Endodermal cell (in vitro differentiated cells): Measurements from ENCODE around the gene COX15. TPM values are rescaled to one million over a fixed set of nuclear protein-coding genes. Genes with fewer than 3 reads are reported as not detected.

Experiments used
- DNase-seq: peaks from one replicate; pipeline ENCODE4 v3.0.0-alpha.2; 2017
- H3K27ac ChIP-seq: 2 replicates; pipeline ENCODE4 v1.5.1; 2013; ENCODE audit warnings: mild to moderate bottlenecking, low read depth, low read length, moderate library complexity
- H3K27me3 ChIP-seq: 2 replicates; pipeline ENCODE4 v1.6.1; 2013; ENCODE audit warnings: mild to moderate bottlenecking, low read length, moderate library complexity; ENCODE audit not compliant: insufficient read depth, control insufficient read depth, poor library complexity, severe bottlenecking
- H3K36me3 ChIP-seq: 2 replicates; pipeline ENCODE4 v1.7.0; 2013; ENCODE audit warnings: mild to moderate bottlenecking, low read length, moderate library complexity; ENCODE audit not compliant: control insufficient read depth, insufficient read depth
- H3K4me1 ChIP-seq: one replicate; pipeline ENCODE4 v1.7.0; 2013; ENCODE audit warnings: low read length; ENCODE audit not compliant: control insufficient read depth, insufficient read depth
- H3K4me3 ChIP-seq: 2 replicates; pipeline ENCODE4 v1.5.1; 2013; ENCODE audit warnings: mild to moderate bottlenecking, low read length, moderate library complexity
- H3K9ac ChIP-seq: 2 replicates; pipeline ENCODE4 v1.6.1; 2013; ENCODE audit warnings: mild to moderate bottlenecking, low read length, moderate library complexity; ENCODE audit not compliant: poor library complexity, severe bottlenecking; ENCODE audit errors: extremely low read depth
- H3K9me3 ChIP-seq: 2 replicates; pipeline ENCODE4 v1.6.1; 2013; ENCODE audit warnings: mild to moderate bottlenecking, low read length, moderate library complexity; ENCODE audit not compliant: control insufficient read depth
- H3K27ac Mint-ChIP-seq: 2 replicates; pipeline ENCODE4 v1.8.0; 2020; ENCODE audit warnings: mixed read lengths
- H3K27me3 Mint-ChIP-seq: 2 replicates; pipeline ENCODE4 v1.8.0; 2021; ENCODE audit warnings: mild to moderate bottlenecking, mixed read lengths; ENCODE audit not compliant: insufficient read depth
- H3K36me3 Mint-ChIP-seq: 2 replicates; pipeline ENCODE4 v1.8.0; 2020; ENCODE audit warnings: low read depth, mixed read lengths
- H3K4me1 Mint-ChIP-seq: 2 replicates; pipeline ENCODE4 v1.8.0; 2020; ENCODE audit warnings: mixed read lengths
- H3K4me3 Mint-ChIP-seq: 2 replicates; pipeline ENCODE4 v1.8.0; 2020; ENCODE audit warnings: mild to moderate bottlenecking, moderate library complexity, mixed read lengths
- H3K9me3 Mint-ChIP-seq: 2 replicates; pipeline ENCODE4 v1.8.0; 2020; ENCODE audit warnings: mild to moderate bottlenecking, mixed read lengths
- WGBS, 2 experiments: methylation state at CpG; one replicate each; pipeline versions ENCODE4 v1.1.5 to v1.1.7; 2013; ENCODE audit warnings: missing lambda C conversion rate in 2 of 2, mixed read lengths in 1 of 2; ENCODE audit not compliant: insufficient coverage in 1 of 2, insufficient read length in 1 of 2; 5-methylcytosine and 5-hydroxymethylcytosine counted together
- total RNA-seq, 2 donors: library from RNA; stranded (reverse); fragmentation: NEBNext Ultra II Directional in 1 of 2; extraction: Animal tissue kit (Norgen Biotek cat#: 25700) in 1 of 2; gene quantifications; 2 replicates in 1 of 2; 3 replicates in 1 of 2; pipeline ENCODE4 v1.2.1, GENCODE V29; 2021
- TF ChIP-seq, protein P1 (sequence below): fragments of 200-600 bp; sonication (generic); conservative IDR thresholded peaks from 2 replicates; pipeline ENCODE4 v1.5.0; 2021; ENCODE audit warnings: antibody characterized with exemption, mild to moderate bottlenecking

Gene COX15
- total RNA-seq, 2 donors from 2014 or later: 39.0 to 42.6 TPM

DNA sequence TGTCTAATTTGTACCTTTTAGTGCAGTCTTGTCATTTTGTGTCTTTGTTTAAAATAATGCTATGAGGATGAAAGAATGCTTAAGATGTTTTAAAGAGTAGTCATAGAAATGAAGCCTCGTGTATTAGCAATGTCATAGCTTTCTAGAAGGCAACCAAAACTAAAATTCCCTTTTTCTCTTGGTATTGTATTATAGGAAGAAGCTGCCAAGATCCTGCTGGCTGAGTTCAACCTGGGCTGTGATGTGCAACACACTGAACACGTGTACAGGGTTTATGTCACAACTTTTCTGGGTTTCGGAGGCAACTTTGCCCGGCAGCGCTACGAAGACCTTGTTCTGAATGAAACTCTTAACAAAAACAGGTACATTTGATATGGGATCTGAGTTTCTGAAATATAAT, 36.2 kb downstream of the COX15 start:
- no peak overlapping the region for H3K27ac Mint-ChIP-seq
- H3K9me3 Mint-ChIP-seq: no peaks in the 10 kb centered on the region
- Histone ChIP-seq H3K9me3 (no peaks in the 10 kb centered on the region), H3K4me1 (no peaks in the 10 kb centered on the region), H3K27ac (no peak overlapping the region), H3K36me3 (peaks cover 85% of the 10 kb centered on the region), H3K4me3 (no peak overlapping the region), H3K27me3 (no peaks in the 10 kb centered on the region), H3K9ac (no peak overlapping the region)
- no peaks in the 10 kb centered on the region for H3K27me3 Mint-ChIP-seq
- no peak overlapping the region for H3K4me3 Mint-ChIP-seq
- no peaks in the 10 kb centered on the region for H3K4me1 Mint-ChIP-seq
- H3K36me3 Mint-ChIP-seq: peaks cover 75% of the 10 kb centered on the region
- no peak for DNase-seq
- 94 to 97% methylated on average over 4 to 6 of the region's 6 CpGs for WGBS, 2 experiments
- TF ChIP-seq, protein P1, sequence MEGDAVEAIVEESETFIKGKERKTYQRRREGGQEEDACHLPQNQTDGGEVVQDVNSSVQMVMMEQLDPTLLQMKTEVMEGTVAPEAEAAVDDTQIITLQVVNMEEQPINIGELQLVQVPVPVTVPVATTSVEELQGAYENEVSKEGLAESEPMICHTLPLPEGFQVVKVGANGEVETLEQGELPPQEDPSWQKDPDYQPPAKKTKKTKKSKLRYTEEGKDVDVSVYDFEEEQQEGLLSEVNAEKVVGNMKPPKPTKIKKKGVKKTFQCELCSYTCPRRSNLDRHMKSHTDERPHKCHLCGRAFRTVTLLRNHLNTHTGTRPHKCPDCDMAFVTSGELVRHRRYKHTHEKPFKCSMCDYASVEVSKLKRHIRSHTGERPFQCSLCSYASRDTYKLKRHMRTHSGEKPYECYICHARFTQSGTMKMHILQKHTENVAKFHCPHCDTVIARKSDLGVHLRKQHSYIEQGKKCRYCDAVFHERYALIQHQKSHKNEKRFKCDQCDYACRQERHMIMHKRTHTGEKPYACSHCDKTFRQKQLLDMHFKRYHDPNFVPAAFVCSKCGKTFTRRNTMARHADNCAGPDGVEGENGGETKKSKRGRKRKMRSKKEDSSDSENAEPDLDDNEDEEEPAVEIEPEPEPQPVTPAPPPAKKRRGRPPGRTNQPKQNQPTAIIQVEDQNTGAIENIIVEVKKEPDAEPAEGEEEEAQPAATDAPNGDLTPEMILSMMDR: no peak

DNA sequence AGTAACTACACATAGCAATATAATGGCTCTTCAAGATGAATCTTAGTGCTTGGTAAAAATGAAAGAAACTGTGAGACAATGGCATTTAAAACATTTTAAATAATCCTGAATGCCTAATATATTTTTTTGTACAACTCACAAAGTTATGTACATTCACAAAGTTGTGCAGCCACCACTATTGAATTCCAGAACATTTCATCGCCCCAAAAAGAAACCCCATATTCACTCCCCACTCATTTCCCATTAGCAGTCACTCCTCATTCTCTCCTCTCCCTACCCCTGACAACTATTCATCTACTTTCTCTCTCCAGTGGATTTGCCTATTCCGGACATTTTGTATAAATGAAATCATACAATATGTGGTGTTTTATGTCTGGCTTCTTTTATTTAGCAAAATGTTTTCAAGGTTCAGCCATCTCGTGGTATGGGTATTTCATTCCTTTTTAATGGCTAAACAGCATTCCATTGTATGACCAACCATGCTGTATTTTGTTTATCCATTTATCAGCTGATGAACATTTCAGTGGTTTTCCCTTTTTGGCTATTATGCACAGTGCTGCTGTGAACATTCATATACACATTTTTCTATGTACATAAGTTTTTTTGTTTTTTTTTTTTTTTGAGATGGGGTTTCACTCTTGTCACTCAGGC, 37.9 kb downstream of the COX15 start:
- no peaks in the 10 kb centered on the region for H3K27me3 ChIP-seq
- no peaks in the 10 kb centered on the region for H3K9me3 Mint-ChIP-seq
- no peak overlapping the region for H3K4me3 Mint-ChIP-seq
- no peaks in the 10 kb centered on the region for H3K4me1 ChIP-seq
- H3K9ac ChIP-seq: no peak overlapping the region
- peaks cover 84% of the 10 kb centered on the region for H3K36me3 ChIP-seq
- TF ChIP-seq, protein P1: no peak
- no peak for DNase-seq
- H3K4me1 Mint-ChIP-seq: no peaks in the 10 kb centered on the region
- H3K9me3 ChIP-seq: no peaks in the 10 kb centered on the region
- no peak overlapping the region for H3K27ac ChIP-seq
- 81 to 83% methylated on average over 2 to 3 of the region's 3 CpGs for WGBS, 2 experiments
- H3K27ac Mint-ChIP-seq: no peak overlapping the region
- no peaks in the 10 kb centered on the region for H3K27me3 Mint-ChIP-seq
- no peak overlapping the region for H3K4me3 ChIP-seq
- peaks cover 65% of the 10 kb centered on the region for H3K36me3 Mint-ChIP-seq

DNA sequence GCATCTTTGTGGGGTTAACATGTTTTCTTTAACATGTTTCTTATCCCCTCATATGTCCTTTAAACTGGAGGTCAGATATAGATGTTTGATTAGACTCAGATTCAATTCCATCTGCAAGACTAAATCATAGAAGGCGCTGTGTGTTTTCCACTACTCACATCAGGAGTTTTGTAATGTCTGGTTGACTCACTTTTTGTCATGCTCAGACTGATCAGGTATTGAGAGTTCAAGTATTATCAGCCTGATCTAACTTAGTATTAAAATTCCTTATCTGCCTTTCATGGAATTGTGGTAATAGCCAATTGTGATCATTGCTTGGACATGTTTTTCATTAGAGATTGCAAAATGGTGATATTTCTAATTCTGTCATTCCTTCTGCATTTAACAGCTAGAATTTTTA, 42.5 kb downstream of the COX15 start:
- H3K4me1 Mint-ChIP-seq: peaks cover 4% of the 10 kb centered on the region
- no peaks in the 10 kb centered on the region for H3K9me3 Mint-ChIP-seq
- H3K4me3 ChIP-seq: no peak overlapping the region
- H3K27ac ChIP-seq: no peak overlapping the region
- H3K9ac ChIP-seq: no peak overlapping the region
- no peaks in the 10 kb centered on the region for H3K4me1 ChIP-seq
- TF ChIP-seq, protein P1: no peak
- H3K4me3 Mint-ChIP-seq: no peak overlapping the region
- H3K27me3 ChIP-seq: no peaks in the 10 kb centered on the region
- no peak for DNase-seq
- peaks cover 42% of the 10 kb centered on the region for H3K36me3 Mint-ChIP-seq
- H3K27ac Mint-ChIP-seq: no peak overlapping the region
- 100% methylated on average over 1 of the region's 1 CpG for WGBS, 2 experiments
- no peaks in the 10 kb centered on the region for H3K27me3 Mint-ChIP-seq
- H3K9me3 ChIP-seq: no peaks in the 10 kb centered on the region
- peaks cover 83% of the 10 kb centered on the region for H3K36me3 ChIP-seq
